ENCODE measurements around the gene RNU4-1. TPM values are rescaled to one million over a fixed set of nuclear protein-coding genes. Genes with fewer than 3 reads are reported as not detected.

The RNU4-1 gene
- total and polyA plus RNA-seq, 11 donors, result 376 to 4,299 (median 1,541) TPM; not detected in 4

GRCh38 chr12:120266180-120266870, 26.7 kb downstream of the RNU4-1 start:
- DNase-seq (no peak), ATAC-seq (no peak)
- Histone ChIP-seq H3K9me3 (no peaks in the 10 kb centered on the region), H3K27me3 (no peaks in the 10 kb centered on the region), H3K4me1 (peaks cover 7 to 41% (median 34%) of the 10 kb centered on the region in 12 donors), H3K36me3 (peaks cover 0 to 4% (median 0%) of the 10 kb centered on the region in 9 donors), H3K4me3 (peak overlapping the region in 2 of 12 donors; percentile 20 to 25), H3K27ac (peak overlapping the region in 3 of 12 donors; percentile 35 to 51 (median 39))
- WGBS, 4 donors, result 51 to 62% (median 54%) methylated on average over 8 of the region's 8 CpGs
- intact Hi-C loops (cut with DNase I), result loop anchor here in 2 of 10 donors (1.0 to 2.0 kb wide), 2 partner anchors 38 to 65 kb away; partner anchors contain the start of gene RPLP0 (in 1 of the 2)
- no peak for TF ChIP-seq POLR2A (IDR thresholded peaks at IDR 0.05)
- TF ChIP-seq CTCF (IDR thresholded peaks at IDR 0.05), result no peak

GRCh38 chr12:120265473-120266179, 27.4 kb downstream of the RNU4-1 start, which contains the start of gene PXN:
PXN (minus strand) TSS chr12:120265730; CDS start chr12:120265629, 101 bp downstream.
- peak in 1 of 2 donors; percentile 80 for TF ChIP-seq POLR2A (IDR thresholded peaks at IDR 0.05)
- TF ChIP-seq CTCF (IDR thresholded peaks at IDR 0.05), result peak; percentile 79 to 95 (median 89)
- H3K27me3 ChIP-seq, result no peaks in the 10 kb centered on the region
- H3K36me3 ChIP-seq, result peaks cover 0 to 11% (median 0%) of the 10 kb centered on the region in 9 donors
- peak within 1 kb of the TSS; percentile 88 to 99 (median 97) for H3K27ac ChIP-seq
- H3K4me1 ChIP-seq, result peaks cover 7 to 47% (median 39%) of the 10 kb centered on the region in 12 donors
- intact Hi-C loops (cut with DNase I), result loop anchor here (1.0 to 2.0 kb wide), 6 partner anchors 35 to 65 kb away; partner anchors contain the start of gene RPLP0 (in 2 of the 10)
- DNase-seq, result peak; percentile 88 to 96 (median 91)
- H3K4me3 ChIP-seq, result peak within 1 kb of the TSS; percentile 91 to 100 (median 98)
- ATAC-seq, result peak; percentile 45 to 92 (median 85)
- no peaks in the 10 kb centered on the region for H3K9me3 ChIP-seq
- WGBS, 4 donors, result 1 to 5% (median 3%) methylated on average over 13 to 81 of the region's 81 CpGs

- ATAC-seq, result peak in 1 of 4 donors; percentile 4
- DNase-seq, result peak in 3 of 5 donors; percentile 40 to 47 (median 45)
These were observed 28.0 kb downstream of the RNU4-1 start for GRCh38 chr12:120264904-120265472.

More at GRCh38 chr12:120264904-120265472, 28.0 kb downstream of the RNU4-1 start:
- Histone ChIP-seq H3K4me3 (peak overlapping the region; percentile 91 to 100 (median 98)), H3K4me1 (peaks cover 7 to 53% (median 45%) of the 10 kb centered on the region in 12 donors), H3K9me3 (no peaks in the 10 kb centered on the region), H3K36me3 (peaks cover 0 to 13% (median 0%) of the 10 kb centered on the region in 9 donors), H3K27me3 (no peaks in the 10 kb centered on the region), H3K27ac (peak overlapping the region; percentile 88 to 99 (median 97))
- 0 to 4% (median 2%) methylated on average over 21 to 29 of the region's 29 CpGs for WGBS, 4 donors
- TF ChIP-seq POLR2A (IDR thresholded peaks at IDR 0.05), result no peak
- TF ChIP-seq CTCF (IDR thresholded peaks at IDR 0.05), result no peak
- intact Hi-C loops (cut with DNase I), result loop anchor here in 9 of 10 donors (1.0 to 2.0 kb wide), 4 partner anchors 35 to 64 kb away; partner anchors contain the start of gene RPLP0 (in 1 of the 9)
